ENCODE measurements around the gene FRZB.
"Not testable (repeated sequence)": the region's sequence is repeated elsewhere in the genome, so short reads cannot be mapped to it uniquely, and the experiment has no call there.

The FRZB gene, protein sequence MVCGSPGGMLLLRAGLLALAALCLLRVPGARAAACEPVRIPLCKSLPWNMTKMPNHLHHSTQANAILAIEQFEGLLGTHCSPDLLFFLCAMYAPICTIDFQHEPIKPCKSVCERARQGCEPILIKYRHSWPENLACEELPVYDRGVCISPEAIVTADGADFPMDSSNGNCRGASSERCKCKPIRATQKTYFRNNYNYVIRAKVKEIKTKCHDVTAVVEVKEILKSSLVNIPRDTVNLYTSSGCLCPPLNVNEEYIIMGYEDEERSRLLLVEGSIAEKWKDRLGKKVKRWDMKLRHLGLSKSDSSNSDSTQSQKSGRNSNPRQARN

GRCh38 chr2:182866461-182867406, at the start of gene FRZB:
TSS of gene FRZB (minus strand) at chr2:182866637. CDS start at chr2:182866552, 85 bp downstream.
- DNase-seq: no peak

DNA sequence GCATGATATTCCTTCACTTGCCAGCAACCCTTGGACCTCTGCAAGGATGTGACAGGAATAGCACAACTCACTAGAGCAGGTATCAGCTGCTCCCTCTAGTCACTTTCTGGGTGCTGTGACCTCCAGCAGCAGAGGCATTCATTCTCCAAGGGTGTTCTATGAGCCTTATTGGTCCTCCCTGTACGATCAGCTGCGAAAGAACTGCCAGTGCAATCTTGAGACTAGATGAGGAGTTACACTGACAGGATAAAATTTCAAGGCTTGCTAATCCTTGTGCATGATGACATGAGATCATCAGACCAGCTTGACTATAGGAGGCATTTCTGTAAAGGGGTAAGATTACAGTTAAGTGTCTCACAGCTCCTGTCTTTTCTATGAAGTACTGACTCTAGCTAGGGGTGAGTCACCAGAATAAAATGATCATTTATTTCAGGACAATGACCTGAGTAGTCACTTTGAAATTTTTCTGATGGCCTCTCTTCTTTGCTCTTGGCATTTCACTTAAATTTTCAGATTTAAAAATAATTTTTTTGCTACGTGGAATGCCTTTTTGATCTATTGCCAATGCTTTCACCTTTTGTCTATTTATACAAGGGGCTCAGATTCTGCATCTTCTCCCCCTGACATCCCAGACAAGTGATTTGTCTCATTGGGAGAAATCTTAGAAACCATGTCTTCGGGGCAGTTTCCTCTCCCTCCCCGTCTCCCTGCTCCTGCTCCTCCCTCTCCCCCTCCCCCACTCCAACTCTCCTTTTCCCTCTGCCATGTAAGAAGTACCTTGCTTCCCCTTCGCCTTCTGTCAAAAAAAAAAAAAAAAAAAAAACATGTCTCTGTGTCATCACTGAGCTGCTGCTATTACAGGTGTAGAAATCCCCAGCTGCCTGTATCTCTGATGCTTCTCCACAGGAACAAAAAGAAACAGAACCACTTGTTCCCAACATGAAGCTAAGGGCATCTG, 49.2 kb upstream of the FRZB start:
- DNase-seq: no peak

DNA sequence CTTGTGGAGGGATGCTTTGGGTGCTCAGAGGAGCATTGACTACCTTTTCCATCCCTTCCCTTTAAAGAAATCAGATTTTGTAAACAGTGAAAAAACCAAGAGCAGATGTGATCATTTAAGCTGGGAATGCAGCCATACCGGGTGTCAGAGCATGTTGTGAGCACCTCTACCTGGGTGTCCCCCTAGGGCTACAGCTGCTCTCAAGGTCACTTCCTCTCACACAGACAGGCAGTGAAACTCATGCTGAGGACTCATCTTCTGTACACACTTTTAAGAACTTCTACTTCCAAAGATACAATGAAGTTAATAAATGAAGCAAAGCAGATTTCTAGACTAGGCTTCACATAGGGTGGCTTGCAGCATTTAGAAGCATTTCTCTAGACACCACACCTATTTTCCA, 48.4 kb upstream of the FRZB start:
- DNase-seq: no peak

GRCh38 chr2:182913064-182913463, 46.6 kb upstream of the FRZB start:
- DNase-seq: no peak

GRCh38 chr2:182912518-182912915, 46.1 kb upstream of the FRZB start:
- DNase-seq: no peak

DNA sequence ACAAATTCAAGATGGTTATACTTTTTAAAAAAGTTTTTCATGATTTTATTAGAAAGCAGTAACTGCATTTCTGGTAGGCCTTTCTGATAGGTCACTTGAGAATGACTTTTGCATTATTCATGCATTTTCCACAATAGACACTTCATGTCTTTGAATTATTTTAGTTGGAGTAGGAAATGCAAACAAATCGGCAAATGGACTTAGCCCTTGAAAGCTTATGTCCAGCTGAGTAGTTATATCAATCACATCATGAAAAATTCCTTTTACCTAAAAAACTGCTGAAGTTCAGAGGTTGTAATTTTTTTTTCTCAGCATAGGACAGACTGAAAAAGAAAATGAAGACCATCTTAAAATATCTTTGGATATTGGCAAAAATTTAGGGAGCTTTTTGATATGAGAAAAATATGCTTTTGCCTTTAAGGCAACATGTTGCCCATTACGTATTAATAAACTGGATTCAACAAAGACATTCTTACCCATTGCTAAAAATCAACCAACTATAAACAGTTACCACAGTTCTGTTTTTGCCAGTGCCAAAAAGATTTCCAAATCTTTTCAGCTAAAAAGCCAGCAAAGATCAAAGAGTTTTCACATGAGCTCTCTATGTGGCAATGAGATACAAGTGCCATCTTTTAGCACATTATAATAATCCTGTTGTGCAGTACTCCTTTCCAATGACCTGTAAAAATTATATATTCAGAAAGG, 45.5 kb upstream of the FRZB start:
- no peak for DNase-seq

DNA sequence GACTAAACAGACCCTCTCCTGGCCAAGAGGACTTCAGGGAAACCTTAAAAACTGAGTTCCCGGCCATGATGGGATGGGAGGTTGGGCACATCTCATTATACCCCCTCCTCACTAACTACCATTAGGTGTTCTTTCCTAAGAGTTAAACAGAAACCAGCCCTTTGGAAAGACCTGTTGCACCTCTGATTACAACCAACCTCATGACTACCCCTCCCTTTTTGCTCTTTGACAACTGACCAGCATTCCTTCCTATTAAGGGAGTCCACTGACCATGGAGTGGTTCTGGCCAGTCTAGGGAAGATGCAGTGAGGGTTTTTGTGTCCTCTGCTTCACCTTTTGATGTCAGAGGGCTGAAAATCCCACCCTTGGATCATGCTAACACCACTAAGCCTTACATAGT, 44.5 kb upstream of the FRZB start:
- no peak for DNase-seq

DNA sequence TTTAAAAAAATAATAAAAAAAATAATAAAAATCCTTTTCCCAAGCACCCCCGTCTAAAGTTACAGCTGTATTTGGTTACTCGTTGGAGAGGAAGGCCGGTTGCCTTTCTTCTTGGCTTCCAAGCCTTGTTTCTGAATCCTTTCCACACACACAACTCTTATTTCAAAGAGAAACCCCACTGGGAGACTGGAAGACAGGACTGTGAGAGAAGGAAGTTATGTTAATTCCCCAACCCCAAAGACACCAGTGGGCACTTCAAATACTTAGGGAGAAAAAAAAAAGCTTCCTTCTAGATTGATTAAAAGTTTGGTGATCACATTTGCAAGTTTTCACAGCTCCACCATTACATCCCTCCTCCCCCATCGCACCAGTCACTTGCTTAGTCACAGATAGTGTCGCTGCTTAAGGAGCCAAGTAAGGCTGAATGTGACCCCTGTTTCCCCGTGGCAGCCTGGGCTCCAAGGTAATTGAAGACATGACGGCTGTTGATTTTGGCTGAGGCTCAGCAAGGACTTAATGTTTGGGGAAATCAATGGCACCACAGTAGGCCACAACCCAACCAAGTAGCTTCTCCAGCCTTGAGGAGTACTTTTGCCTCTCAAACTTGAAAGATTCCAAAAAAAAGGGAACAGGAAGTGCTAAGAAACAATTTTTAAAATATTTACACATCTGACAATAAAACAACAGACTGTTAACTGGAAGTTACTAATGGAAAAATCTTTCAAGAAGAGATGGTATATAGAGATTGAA, 40.8 kb upstream of the FRZB start:
- no peak for DNase-seq

- DNase-seq: no peak
Observed at GRCh38 chr2:182906454-182906853, 40.0 kb upstream of the FRZB start.

- no peak for DNase-seq
Observed at GRCh38 chr2:182904844-182905243, 38.4 kb upstream of the FRZB start.

GRCh38 chr2:182903566-182903965, 37.1 kb upstream of the FRZB start:
- no peak for DNase-seq

GRCh38 chr2:182901748-182902147, 35.3 kb upstream of the FRZB start:
- no peak for DNase-seq

DNA sequence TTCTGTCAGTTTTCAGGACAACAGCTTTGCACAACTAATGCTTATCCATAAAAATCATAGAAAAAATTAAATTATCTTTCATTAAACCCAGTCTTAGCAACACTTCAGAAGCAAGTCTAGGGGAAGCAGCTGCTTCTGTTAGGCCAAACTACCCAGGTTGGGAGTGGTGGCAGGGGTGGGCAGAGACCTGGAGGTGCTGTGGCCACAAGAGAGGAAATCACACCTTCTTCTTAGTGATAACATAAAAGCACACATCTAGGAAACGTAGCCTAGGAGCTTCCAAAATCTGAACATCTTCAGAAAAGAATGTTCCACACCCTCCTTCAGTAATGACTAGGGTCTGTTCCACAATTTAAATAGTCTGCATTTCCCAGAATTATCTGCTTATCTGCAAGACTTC, 32.3 kb upstream of the FRZB start:
- DNase-seq: no peak

- no peak for DNase-seq
Observed at GRCh38 chr2:182897137-182897536, 30.7 kb upstream of the FRZB start.

DNA sequence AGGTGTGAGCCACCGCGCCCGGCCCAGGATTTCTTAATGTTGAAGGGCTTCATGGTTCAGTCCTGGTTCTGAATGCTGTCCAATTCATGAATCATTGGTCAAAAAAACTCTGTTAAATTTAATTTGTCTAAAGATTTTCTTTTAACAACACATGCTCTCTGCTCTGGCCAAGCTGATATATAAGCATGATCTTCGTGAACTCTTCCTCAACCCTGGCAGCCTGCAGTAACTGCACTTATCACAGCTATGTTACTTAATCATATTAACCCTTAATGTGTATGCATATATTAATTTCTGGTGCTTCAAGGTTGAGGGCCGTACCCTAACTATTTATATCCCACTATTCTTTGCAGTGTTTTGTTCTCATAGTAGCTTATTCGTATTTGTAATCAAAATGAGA, 29.4 kb upstream of the FRZB start:
- DNase-seq: no peak

- DNase-seq: no peak
Observed at GRCh38 chr2:182895169-182895568, 28.7 kb upstream of the FRZB start.

- DNase-seq: no peak
Observed at GRCh38 chr2:182894174-182894573, 27.7 kb upstream of the FRZB start.

- no peak for DNase-seq
Observed at GRCh38 chr2:182893666-182894065, 27.2 kb upstream of the FRZB start.

- DNase-seq: not testable (repeated sequence)
Observed at GRCh38 chr2:182893035-182893434, 26.6 kb upstream of the FRZB start.

GRCh38 chr2:182891611-182892010, 25.2 kb upstream of the FRZB start:
- no peak for DNase-seq

DNA sequence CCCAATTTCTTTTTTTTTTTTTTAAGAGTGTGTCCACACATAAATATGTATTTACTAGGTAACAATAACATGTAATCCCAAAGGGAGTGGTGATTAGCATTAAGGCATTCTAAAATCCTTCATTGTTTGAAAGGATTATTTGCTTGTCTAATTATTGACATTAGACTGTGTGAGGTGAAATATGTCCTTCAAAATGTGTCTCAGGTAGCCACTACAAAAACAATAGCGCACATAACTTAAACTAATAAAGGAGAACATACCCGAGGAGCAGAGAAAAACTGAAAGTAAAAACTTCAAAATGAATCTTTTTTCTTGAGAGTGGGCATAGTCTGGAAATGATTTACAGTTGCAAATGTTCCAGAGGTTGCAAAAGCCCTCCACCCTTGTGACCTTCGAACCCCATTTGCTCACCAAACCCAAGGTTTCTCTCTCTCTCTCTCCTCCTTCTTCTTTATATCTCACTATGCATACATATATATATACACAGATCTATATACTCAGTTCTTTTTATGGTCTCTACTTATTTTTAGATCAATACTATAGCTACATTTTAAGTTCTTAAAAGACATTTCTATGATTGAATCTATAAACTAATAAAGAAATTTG, 24.4 kb upstream of the FRZB start:
- DNase-seq: no peak

Data from NCI-H1417 treated with DMSO at 0.1 percent for 48 hours (cell line).